Stimulated activated CD4-positive, alpha-beta T cell treated with anti-CD3 and anti-CD28 coated beads, Interleukin-4, amount 100 ng/mL, for 4 hours (primary cell): ENCODE results near the gene DEF6.
A peak's percentile ranks its signal among the peaks of the same experiment; 100 is the strongest.
"Not testable (repeated sequence)": the region's sequence is repeated elsewhere in the genome, so short reads cannot be mapped to it uniquely, and the experiment has no call there.

ENCODE experiments used
- DNase-seq, 2 experiments: peaks; one replicate each; pipeline ENCODE4 v3.0.0-alpha.2; 2020

The DEF6 gene

GRCh38 chr6:35311390-35312075 is 13.9 kb downstream of the DEF6 start:
- DNase-seq: peak; percentile 29 to 48

- DNase-seq: no peak
Observed at GRCh38 chr6:35312076-35312800, 14.6 kb downstream of the DEF6 start.

GRCh38 chr6:35312807-35313206 is 15.2 kb downstream of the DEF6 start:
- DNase-seq: no peak

- no peak for DNase-seq
Observed at GRCh38 chr6:35317483-35318195, 20.0 kb downstream of the DEF6 start.

- DNase-seq: no peak
Observed at GRCh38 chr6:35318196-35319171, 20.9 kb downstream of the DEF6 start.

GRCh38 chr6:35319346-35320030 is 21.9 kb downstream of the DEF6 start:
- DNase-seq: no peak

GRCh38 chr6:35320031-35320410 is 22.4 kb downstream of the DEF6 start:
- DNase-seq: no peak

GRCh38 chr6:35321091-35321490 is 23.5 kb downstream of the DEF6 start:
- no peak for DNase-seq

GRCh38 chr6:35327349-35328027 is 29.9 kb downstream of the DEF6 start:
- peak; percentile 61 to 71 for DNase-seq

- no peak for DNase-seq
Observed at GRCh38 chr6:35328108-35328723, 30.6 kb downstream of the DEF6 start.

GRCh38 chr6:35328965-35329364 is 31.3 kb downstream of the DEF6 start:
- DNase-seq: not testable (repeated sequence)

- no peak for DNase-seq
Observed at GRCh38 chr6:35330541-35331119, 33.0 kb downstream of the DEF6 start.

GRCh38 chr6:35332074-35332887 is 34.7 kb downstream of the DEF6 start:
- DNase-seq: peak; percentile 21 to 67

- DNase-seq: no peak
Observed at GRCh38 chr6:35341557-35341956, 43.9 kb downstream of the DEF6 start.

GRCh38 chr6:35342258-35343091 is 44.9 kb downstream of the DEF6 start, which contains the start of gene PPARD:
Gene PPARD (plus strand): TSS chr6:35342558. CDS start chr6:35411088, 68,530 bp downstream.
- peak; percentile 95 to 99 for DNase-seq

GRCh38 chr6:35343092-35343834 is 45.6 kb downstream of the DEF6 start:
- DNase-seq: no peak

- DNase-seq: no peak
Observed at GRCh38 chr6:35343835-35344550, 46.4 kb downstream of the DEF6 start.
